ENCODE measurements around the gene DIP2C.
A peak's percentile ranks its signal among the peaks of the same experiment; 100 is the strongest.

Gene DIP2C

GRCh38 chr10:613271-614138, 76.0 kb downstream of the DIP2C start:
- DNase-seq (ENCODE audit: low read depth in 2 of 2) = no peak

DNA sequence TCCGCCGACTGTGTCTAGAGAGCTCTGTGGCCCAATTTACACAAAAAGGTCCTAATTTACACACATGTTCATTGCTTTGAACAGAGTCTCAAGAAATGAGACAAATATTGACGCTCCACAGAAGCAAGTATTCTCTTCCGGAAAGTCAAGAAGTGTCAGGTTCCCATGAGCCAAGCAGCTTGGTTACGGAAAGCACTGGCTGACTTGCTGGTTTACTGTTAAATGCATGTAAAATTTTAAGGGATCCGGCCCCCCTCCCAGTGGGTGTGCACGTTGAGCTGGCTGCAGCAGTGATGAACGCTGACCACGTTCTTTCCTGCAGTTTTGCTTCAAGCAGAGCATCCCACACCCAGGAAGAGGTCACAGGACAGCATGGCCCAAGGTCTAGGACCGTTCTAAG, 76.8 kb downstream of the DIP2C start:
- no peak for DNase-seq (ENCODE audit: low read depth in 2 of 2)

- DNase-seq (ENCODE audit: low read depth in 2 of 2) = peak; percentile 49 to 51
Observed at GRCh38 chr10:610642-611305, 78.7 kb downstream of the DIP2C start.

GRCh38 chr10:609868-610545, 79.5 kb downstream of the DIP2C start:
- no peak for DNase-seq (ENCODE audit: low read depth in 2 of 2)

DNA sequence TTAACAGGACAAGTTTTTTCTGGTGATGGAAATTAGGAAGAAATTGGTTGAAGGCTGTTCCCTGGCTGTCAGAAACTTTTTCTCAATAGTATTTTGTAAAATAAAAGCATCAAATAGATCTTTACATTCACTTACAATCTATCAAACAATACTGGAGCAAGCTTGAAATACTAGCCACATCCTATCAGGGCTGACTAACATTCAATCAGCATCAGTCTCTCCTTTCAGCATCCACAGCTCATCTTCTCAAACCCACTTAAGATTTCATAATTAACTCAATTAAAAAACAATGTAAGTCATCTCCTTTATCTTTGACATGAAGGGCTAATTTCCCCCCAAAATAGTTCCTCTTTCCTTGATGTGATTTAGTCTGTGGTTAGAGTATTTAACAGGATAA, 80.2 kb downstream of the DIP2C start:
- DNase-seq (ENCODE audit: low read depth in 2 of 2) = no peak

DNA sequence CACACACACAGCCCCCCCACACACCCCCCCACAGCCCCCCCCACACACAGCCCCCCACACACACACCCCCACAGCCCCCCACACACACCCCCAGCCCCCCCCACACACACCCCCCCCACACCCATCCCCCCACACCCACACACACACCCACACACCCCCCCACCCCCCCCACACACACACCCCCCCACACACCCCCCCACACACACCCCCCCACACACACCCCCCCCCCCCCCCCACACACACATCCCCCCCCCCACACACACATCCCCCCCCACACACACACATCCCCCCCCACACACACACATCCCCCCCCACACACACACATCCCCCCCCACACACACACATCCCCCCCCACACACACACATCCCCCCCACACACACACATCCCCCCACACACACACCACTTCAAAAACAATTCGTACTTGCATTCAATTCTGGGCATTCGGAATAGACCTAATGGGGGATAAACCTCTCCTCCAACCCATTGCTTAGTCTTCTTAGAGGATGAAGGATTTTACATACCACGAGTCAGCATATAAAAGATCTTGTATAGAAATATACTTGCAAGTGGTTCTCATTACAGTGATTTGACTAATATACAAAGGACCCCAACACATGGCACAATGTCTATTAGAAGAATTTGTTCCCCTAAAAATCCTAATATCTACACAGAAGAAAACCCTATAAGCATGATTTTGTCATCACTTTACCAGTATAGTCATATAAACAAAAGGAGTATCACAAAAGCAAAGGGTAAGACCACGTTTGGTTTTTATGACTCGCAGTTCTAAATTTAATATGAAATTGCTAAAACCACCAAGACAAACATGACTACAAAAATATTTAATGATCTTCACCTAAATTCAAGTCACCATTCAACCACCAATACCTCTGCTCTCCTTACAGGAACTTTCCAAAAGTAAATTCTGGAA, 80.9 kb downstream of the DIP2C start:
- DNase-seq (ENCODE audit: low read depth in 2 of 2) = peak in 1 of 2 experiments; percentile 44

- DNase-seq (ENCODE audit: low read depth in 2 of 2) = peak; percentile 62 to 71
Observed at GRCh38 chr10:607545-608185, 81.8 kb downstream of the DIP2C start.

- DNase-seq (ENCODE audit: low read depth in 2 of 2) = no peak
Observed at GRCh38 chr10:606762-607544, 82.5 kb downstream of the DIP2C start.

DNA sequence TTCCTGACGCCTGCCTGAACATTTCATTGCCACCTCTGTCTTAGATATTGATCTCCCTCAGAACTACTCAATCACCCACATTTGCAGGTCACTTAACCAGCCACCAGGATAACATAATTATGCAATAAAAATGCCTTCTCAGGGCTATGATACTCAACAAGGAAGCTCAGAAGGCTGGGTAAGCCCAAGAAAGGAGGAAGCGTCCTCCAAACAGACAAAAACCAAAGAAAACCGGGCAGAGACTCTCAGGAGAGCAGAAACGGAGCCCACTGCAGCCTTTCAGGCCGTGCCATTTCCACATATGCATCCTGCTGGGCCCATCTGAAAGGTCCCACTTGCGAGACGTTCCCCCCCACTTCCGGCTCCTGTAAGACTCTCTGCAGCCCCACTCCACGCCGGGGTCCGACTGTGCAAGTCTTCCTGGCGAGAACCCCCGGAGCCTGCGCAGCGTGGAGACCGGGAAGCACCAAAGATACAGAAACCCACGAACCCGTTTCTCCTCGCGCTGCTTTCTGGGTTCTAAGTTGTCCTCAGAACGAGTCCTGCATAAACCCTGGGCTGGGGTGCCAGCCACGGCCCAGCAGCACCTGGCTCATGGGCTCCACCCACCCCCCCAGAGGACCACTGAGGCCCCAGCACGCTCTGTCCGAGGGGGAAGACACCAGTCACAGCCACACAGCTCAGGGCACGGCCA, 83.7 kb downstream of the DIP2C start:
- DNase-seq (ENCODE audit: low read depth in 2 of 2) = no peak

DNA sequence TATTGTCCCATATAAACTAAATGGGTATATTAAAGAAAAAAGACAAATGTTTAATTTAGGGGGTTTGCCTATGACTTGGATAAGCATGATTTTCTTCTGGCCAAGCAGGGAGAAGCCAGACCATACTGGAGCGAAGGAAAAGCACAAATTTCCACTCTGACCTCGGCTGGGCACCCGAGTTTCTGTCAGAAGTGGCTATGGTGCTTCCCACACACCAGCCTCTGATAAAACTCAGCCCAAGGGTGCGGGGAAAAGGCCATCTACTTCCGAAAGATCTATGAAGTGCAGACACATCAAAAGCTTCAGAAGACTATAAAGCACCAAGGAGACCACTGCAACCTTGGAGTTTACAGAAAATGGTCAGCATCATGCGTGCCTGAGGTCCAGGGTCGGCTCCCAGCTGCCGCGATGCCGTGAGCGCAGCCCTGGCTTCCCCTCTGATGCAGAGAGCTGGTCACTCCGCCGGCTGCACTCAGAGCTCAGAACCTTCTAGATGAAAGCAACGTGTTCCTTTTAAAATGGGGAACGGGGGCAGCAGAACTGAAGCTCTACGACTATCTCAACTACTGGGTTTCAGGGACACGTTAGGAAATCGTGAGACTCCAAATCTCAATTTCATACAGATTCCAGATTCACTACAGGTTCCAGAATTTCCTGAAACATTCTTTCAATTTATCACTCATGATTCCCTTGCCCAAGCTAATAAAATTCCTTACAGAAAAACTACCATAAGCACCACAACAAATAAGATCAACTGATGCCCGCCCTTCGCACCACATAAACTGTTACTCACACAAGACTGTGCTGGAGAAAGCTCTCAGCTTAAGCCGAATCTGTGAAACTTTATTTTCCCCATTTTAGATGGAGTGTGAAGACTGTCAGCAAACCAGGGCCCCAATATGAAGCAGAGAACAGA, 84.5 kb downstream of the DIP2C start:
- no peak for DNase-seq (ENCODE audit: low read depth in 2 of 2)

DNA sequence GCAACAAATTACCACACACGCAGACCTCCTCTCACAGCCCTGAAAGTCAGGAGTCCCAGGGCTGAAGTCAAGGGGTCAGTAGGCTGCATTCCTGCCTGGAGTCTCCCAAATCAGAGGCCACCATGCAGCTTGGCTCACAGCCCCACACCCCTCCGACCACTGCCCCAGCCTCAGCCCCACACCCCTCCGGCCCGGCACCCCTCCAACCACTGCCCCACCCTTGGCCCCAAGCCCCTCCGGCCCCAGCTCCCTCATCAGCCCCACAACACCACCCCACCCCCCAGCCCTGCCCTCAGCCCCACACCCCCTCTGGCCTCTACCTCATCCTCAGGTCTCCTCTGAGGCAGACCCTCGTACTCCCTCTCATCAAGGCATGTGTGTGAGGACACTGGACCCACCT, 85.7 kb downstream of the DIP2C start:
- no peak for DNase-seq (ENCODE audit: low read depth in 2 of 2)

GRCh38 chr10:602391-603005, 87.0 kb downstream of the DIP2C start:
- DNase-seq (ENCODE audit: low read depth in 2 of 2) = no peak

DNA sequence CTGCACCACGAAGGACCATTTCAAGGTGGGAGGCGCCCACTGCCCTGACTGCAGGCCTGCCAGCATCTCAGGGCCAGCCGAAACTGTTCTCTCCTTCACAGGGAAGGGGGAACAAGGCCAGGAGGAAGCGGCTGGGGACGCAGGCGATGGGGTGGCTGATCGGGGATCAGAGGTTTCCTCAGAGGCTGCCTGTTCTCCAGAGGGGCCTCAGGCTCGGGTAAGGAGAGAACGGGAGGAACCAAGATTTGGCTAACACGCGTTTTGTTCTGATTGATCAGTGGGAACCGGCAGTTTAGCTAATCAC, 87.9 kb downstream of the DIP2C start:
- no peak for DNase-seq (ENCODE audit: low read depth in 2 of 2)

DNA sequence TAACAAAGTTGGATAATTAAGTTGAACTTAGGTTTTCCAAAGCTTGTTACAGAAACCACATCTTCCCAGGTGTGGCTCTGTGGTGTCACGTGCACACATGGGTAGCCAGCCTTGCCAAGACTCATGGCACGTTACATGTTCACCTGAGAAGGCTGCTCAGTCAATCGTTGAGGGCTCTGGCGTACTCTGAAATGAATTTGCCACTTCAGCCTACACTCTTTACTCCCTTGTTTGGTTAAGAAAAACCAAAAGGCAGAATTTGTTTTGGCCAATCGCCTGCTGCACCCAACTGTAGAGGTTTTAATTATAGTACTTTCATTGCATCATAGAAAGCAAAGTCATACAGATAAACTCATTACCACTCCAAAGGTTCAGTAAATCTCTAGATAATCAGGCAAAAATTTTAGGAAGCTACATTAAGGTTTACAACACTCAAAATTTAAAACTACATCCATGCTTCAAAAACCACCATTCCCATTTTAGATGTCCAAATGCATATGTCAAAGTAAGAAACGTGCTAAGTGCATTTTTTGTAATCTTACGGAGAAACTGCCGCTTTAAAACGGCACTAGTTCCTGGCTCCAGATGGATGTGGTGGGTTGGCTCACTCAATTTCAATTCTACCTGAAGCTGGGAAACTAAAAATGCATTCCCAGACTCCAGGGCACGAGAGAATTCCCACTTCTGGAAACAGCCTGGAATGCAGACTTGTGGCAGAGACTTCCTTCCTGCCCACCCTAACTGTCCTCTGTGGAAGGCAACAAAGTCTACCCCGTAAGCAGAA, 88.4 kb downstream of the DIP2C start:
- no peak for DNase-seq (ENCODE audit: low read depth in 2 of 2)

GRCh38 chr10:600234-600633, 89.2 kb downstream of the DIP2C start:
- DNase-seq (ENCODE audit: low read depth in 2 of 2) = no peak

- DNase-seq (ENCODE audit: low read depth in 2 of 2) = no peak
Observed at GRCh38 chr10:599767-600166, 89.7 kb downstream of the DIP2C start.

GRCh38 chr10:598415-599170, 90.9 kb downstream of the DIP2C start:
- DNase-seq (ENCODE audit: low read depth in 2 of 2) = peak; percentile 99

Data from fibroblast of skin of left quadriceps (primary cell).